ENCODE measurements around the gene OSBP.

DNA sequence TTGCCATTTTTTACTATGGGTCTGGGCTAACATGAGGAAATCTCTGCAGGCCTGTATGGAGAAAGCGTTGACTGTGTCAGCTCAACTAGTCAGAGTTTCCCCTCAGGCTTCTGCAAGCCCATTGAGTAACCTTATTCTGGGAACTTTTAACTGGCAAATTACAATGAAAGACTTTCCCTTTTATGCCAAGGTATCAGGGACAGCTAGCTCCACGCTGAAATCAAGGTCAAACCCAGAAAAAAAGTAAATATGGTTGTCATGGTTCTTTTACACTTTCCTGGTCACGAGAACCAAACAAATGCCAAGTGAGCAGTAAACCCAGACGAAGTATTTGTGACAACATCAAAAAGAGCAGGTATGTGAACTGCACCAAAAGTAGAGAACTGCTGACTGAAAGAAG is 13.8 kb downstream of the OSBP start:
- TF ChIP-seq, protein P1, sequence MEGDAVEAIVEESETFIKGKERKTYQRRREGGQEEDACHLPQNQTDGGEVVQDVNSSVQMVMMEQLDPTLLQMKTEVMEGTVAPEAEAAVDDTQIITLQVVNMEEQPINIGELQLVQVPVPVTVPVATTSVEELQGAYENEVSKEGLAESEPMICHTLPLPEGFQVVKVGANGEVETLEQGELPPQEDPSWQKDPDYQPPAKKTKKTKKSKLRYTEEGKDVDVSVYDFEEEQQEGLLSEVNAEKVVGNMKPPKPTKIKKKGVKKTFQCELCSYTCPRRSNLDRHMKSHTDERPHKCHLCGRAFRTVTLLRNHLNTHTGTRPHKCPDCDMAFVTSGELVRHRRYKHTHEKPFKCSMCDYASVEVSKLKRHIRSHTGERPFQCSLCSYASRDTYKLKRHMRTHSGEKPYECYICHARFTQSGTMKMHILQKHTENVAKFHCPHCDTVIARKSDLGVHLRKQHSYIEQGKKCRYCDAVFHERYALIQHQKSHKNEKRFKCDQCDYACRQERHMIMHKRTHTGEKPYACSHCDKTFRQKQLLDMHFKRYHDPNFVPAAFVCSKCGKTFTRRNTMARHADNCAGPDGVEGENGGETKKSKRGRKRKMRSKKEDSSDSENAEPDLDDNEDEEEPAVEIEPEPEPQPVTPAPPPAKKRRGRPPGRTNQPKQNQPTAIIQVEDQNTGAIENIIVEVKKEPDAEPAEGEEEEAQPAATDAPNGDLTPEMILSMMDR (IDR thresholded peaks at IDR 0.05), result no peak
- no peak for TF ChIP-seq POLR2A (IDR thresholded peaks at IDR 0.05)

Data from body of pancreas (tissue), 4 donors.